Ramos (cell line): ENCODE data around the gene COQ10A.
"Not testable (repeated sequence)": the region's sequence is repeated elsewhere in the genome, so short reads cannot be mapped to it uniquely, and the experiment has no call there.

Experiments used
- in situ Hi-C: fragments of 300-500 bp; cut with MboI; formaldehyde crosslinking; loops from one replicate; pipeline ENCODE4 v1.14.3; 2022; ENCODE audit warnings: low sequenced_read_pairs; ENCODE audit not compliant: unreplicated experiment

Gene COQ10A

GRCh38 chr12:56267443-56268071, 815 bp downstream of the COQ10A start:
- in situ Hi-C loops, result no loop called here

- in situ Hi-C loops, result no loop called here
Measured at GRCh38 chr12:56271031-56271430, 4.3 kb downstream of the COQ10A start.

- in situ Hi-C loops, result not testable (repeated sequence)
Measured at GRCh38 chr12:56272468-56272867, 5.7 kb downstream of the COQ10A start.

- in situ Hi-C loops, result no loop called here
Measured at GRCh38 chr12:56274299-56274698, 7.6 kb downstream of the COQ10A start.

- in situ Hi-C loops, result no loop called here
Measured at GRCh38 chr12:56278905-56279304, 12.2 kb downstream of the COQ10A start.

- in situ Hi-C loops, result no loop called here
Measured at GRCh38 chr12:56280849-56281248, 14.1 kb downstream of the COQ10A start.

- in situ Hi-C loops, result no loop called here
Measured at GRCh38 chr12:56282030-56282429, 15.3 kb downstream of the COQ10A start.

GRCh38 chr12:56282579-56282978, 15.8 kb downstream of the COQ10A start:
- in situ Hi-C loops, result no loop called here

GRCh38 chr12:56284263-56284662, 17.5 kb downstream of the COQ10A start:
- in situ Hi-C loops, result not testable (repeated sequence)

GRCh38 chr12:56286044-56286830, 19.5 kb downstream of the COQ10A start:
- in situ Hi-C loops, result no loop called here

- in situ Hi-C loops, result no loop called here
Measured at GRCh38 chr12:56288705-56289387, 22.1 kb downstream of the COQ10A start.

GRCh38 chr12:56293795-56294194, 27.1 kb downstream of the COQ10A start:
- in situ Hi-C loops, result no loop called here

- in situ Hi-C loops, result no loop called here
Measured at GRCh38 chr12:56296295-56296694, 29.6 kb downstream of the COQ10A start.

GRCh38 chr12:56297400-56297799, 30.7 kb downstream of the COQ10A start:
- in situ Hi-C loops, result no loop called here

GRCh38 chr12:56298828-56299227, 32.1 kb downstream of the COQ10A start:
- in situ Hi-C loops, result no loop called here

GRCh38 chr12:56299308-56299852, 32.6 kb downstream of the COQ10A start:
- in situ Hi-C loops, result no loop called here

GRCh38 chr12:56299853-56300643, 33.3 kb downstream of the COQ10A start, which contains the start of gene CS:
TSS of gene CS (minus strand) at chr12:56300330. CDS start at chr12:56300201, 129 bp downstream.
- in situ Hi-C loops, result no loop called here

- in situ Hi-C loops, result no loop called here
Measured at GRCh38 chr12:56300644-56301464, 34.1 kb downstream of the COQ10A start.

- in situ Hi-C loops, result no loop called here
Measured at GRCh38 chr12:56304276-56304675, 37.5 kb downstream of the COQ10A start.
